GM06990 (cell line): ENCODE results near the gene DTNB.

Experiments used
- DNase-seq: peaks from one replicate; pipeline ENCODE4 v3.0.0-alpha.2; 2011; ENCODE audit not compliant: insufficient read length; ENCODE audit errors: extremely low read depth
- H3K27me3 ChIP-seq: replicated peaks from 2 replicates; pipeline ENCODE4 v1.6.0; 2011; ENCODE audit warnings: low read length; ENCODE audit not compliant: control insufficient read depth, insufficient read depth
- H3K36me3 ChIP-seq: 2 replicates; pipeline ENCODE4 v1.5.1; 2011; ENCODE audit warnings: low read length; ENCODE audit not compliant: control insufficient read depth, insufficient read depth
- H3K4me3 ChIP-seq: replicated peaks from 2 replicates; pipeline ENCODE4 v1.5.1; 2011; ENCODE audit warnings: low read depth, mild to moderate bottlenecking, control low read depth, low read length
- TF ChIP-seq, protein P1 (sequence below): IDR thresholded peaks from 2 replicates; pipeline ENCODE4 v1.5.1; 2011; ENCODE audit warnings: low read length, control low read depth, mild to moderate bottlenecking, inconsistent platforms; ENCODE audit not compliant: insufficient read depth, poor library complexity, severe bottlenecking

The DTNB gene

DNA sequence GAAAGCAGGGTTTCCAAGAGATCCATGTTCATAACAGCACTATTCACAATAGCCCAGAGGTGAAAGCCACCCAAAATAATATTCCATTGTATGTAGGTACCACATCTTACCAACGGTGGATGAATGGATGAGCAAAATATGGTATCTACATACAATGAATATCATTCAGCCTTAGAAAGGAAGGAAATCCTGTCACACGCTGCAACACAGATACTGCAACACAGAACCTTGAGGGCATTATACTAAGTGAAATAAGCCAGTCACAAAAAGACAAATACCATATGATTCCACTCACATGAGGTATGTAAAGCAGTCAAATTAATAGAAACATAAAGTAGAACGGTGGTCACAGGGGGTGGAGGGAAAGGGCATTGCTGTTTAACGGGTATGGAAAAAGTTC is 155.7 kb downstream of the DTNB start:
- no peaks in the 10 kb centered on the region for H3K36me3 ChIP-seq
- H3K27me3 ChIP-seq: no peaks in the 10 kb centered on the region
- no peak for DNase-seq
- TF ChIP-seq, protein P1, sequence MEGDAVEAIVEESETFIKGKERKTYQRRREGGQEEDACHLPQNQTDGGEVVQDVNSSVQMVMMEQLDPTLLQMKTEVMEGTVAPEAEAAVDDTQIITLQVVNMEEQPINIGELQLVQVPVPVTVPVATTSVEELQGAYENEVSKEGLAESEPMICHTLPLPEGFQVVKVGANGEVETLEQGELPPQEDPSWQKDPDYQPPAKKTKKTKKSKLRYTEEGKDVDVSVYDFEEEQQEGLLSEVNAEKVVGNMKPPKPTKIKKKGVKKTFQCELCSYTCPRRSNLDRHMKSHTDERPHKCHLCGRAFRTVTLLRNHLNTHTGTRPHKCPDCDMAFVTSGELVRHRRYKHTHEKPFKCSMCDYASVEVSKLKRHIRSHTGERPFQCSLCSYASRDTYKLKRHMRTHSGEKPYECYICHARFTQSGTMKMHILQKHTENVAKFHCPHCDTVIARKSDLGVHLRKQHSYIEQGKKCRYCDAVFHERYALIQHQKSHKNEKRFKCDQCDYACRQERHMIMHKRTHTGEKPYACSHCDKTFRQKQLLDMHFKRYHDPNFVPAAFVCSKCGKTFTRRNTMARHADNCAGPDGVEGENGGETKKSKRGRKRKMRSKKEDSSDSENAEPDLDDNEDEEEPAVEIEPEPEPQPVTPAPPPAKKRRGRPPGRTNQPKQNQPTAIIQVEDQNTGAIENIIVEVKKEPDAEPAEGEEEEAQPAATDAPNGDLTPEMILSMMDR: no peak
- no peak overlapping the region for H3K4me3 ChIP-seq

- TF ChIP-seq, protein P1: no peak
- peak; percentile 28 for DNase-seq
- Histone ChIP-seq H3K36me3 (no peaks in the 10 kb centered on the region), H3K27me3 (no peaks in the 10 kb centered on the region), H3K4me3 (no peak overlapping the region)
Measured at GRCh38 chr2:25514043-25514637, 159.2 kb downstream of the DTNB start.

GRCh38 chr2:25512707-25513106 is 160.7 kb downstream of the DTNB start:
- no peak overlapping the region for H3K4me3 ChIP-seq
- TF ChIP-seq, protein P1: no peak
- no peaks in the 10 kb centered on the region for H3K27me3 ChIP-seq
- DNase-seq: no peak
- no peaks in the 10 kb centered on the region for H3K36me3 ChIP-seq

DNA sequence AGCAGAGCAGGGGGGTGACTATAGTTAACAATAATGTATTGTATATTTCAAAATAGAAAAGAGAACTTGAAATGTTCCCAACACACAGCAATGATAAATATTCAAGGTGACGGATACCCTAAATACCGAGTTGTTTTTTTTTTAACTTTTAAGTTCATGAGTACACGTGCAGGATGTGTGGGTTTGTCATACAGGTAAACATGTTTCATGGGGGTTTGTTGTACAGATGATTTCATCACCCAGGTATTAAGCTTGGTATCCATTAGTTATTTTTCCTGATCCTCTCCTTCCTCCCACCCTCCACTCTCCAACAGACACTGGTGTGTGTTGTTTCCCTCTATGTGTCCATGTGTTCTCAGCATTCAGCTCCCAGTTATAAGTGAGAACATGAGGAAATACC is 167.2 kb downstream of the DTNB start:
- DNase-seq: no peak
- TF ChIP-seq, protein P1: no peak
- H3K4me3 ChIP-seq: no peak overlapping the region
- H3K27me3 ChIP-seq: no peaks in the 10 kb centered on the region
- H3K36me3 ChIP-seq: no peaks in the 10 kb centered on the region

- Histone ChIP-seq H3K36me3 (no peaks in the 10 kb centered on the region), H3K4me3 (no peak overlapping the region), H3K27me3 (no peaks in the 10 kb centered on the region)
- TF ChIP-seq, protein P1: no peak
- DNase-seq: no peak
Measured at GRCh38 chr2:25505622-25506021, 167.8 kb downstream of the DTNB start.

DNA sequence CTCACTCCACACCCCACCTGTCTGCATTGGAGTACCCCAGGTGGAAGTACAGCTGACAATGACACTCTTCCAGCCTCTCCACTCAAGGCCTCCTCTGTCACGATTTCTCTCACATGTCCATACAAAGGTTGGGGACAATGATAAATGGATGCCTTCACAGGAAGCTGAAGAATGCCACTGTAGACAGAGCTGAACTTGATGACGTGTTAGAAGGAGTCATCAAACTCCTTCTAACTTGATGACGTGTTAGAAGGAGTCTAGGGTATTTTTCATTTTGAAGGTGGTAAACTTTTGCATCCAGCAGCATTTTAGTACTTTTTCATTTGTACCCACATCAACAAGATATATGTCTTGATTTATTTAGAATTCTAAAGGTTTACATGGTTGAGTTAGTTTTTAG is 168.2 kb downstream of the DTNB start:
- no peaks in the 10 kb centered on the region for H3K36me3 ChIP-seq
- TF ChIP-seq, protein P1: no peak
- no peak for DNase-seq
- H3K4me3 ChIP-seq: no peak overlapping the region
- H3K27me3 ChIP-seq: no peaks in the 10 kb centered on the region
